Measurements from ENCODE around the gene BCAS4.
"Not testable (repeated sequence)": the region's sequence is repeated elsewhere in the genome, so short reads cannot be mapped to it uniquely, and the experiment has no call there.

The BCAS4 gene

DNA sequence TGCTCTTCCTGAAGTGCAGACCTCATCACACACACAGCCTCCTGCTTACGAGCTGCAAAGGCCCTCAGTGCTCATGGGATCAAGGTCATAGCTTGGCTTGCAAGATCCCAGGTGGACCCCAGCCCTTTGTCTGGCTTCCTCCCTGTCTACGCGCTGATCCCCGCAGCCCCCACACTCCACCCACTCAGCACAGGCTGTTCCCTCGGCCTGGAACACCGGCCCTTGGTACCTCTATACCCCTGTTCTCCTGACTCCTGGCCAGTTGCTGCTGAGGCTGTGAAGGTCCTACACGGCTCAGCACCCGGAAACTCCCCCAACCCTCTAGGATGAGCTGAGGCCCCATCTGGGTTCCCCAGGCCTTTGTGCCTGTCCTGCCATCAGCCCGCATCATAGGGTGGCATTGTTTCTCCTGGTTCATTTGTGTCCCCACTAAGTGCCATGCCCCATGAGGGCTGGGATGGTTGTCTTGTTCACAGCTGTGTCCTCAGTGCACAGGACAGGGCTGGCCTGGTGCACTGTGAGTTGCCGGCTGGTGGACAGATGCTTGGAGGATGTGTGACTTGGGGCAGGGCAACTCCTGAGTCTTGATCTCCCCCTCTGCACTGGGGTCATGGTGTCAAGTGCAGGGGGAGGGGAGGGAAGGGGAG is 79.4 kb downstream of the BCAS4 start:
- no peak for DNase-seq

DNA sequence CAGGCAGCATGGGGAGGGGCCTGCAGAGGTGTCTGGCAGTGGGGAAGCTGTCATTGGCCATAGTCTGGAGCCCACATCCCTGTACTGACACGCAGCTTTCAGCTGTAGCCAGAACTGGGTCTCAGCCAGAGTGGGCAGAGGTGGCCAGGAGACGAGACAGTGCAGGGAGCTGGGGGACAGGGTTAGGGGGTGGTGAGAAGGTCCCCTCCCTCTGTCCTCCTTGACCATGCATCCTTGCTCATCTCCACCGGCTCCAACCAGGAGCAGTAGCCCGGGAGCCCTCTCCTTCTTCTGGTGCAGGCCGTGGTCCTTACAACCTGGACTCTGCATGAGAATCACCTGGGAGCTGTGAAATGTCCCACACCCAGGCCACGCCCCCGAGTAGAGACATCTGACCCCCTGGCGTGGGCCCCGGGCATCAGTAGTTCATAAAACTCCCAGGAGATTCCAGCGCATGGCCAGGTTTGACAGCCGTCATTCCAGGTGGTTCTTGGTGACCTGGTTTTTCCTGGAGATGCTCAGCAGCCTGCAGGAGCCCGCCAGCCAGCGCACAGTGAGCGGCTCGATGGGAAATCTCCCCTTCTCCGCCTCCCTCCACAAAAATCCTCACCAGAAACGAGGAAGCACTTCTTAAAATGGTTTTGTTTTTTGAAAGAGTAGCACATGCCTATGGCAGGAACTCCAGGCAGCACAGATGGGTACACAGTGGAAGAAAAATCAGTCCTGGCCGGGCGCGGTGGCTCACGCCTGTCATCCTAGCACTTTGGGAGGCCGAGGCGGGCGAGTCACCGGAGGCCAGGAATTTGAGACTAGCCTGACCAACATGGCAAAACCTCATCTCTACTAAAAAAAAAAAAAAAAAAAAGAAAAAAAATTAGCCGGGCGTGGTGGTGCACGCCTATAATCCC is 80.2 kb downstream of the BCAS4 start:
- DNase-seq: no peak

DNA sequence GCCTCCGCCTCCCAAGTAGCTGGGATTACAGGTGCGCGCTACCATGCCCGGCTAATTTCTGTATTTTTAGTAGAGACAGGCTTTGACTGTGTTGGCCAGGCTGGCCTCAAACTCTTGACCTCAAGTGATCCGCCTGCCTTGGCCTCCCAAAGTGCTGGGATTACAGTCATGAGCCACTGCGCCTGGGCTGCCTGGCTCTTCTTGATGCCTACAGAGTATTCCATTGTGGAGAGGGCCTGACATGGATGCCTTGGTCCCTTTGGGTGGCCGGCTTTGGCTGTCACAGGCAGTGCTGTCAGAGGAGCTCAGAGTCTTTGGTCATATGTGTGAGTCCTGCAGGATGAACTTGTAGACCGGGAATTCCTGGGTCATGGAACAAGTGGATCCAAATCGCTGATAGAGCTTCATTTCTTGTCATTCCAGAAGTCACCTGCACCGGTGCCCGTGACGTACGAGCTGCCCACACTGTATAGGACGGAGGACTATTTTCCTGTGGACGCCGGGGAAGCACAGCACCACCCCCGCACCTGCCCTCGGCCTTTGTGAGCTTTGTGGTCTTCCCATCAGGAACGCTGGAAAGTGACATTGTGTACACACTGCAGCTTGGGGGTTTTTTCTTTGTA is 81.3 kb downstream of the BCAS4 start:
- no peak for DNase-seq

DNA sequence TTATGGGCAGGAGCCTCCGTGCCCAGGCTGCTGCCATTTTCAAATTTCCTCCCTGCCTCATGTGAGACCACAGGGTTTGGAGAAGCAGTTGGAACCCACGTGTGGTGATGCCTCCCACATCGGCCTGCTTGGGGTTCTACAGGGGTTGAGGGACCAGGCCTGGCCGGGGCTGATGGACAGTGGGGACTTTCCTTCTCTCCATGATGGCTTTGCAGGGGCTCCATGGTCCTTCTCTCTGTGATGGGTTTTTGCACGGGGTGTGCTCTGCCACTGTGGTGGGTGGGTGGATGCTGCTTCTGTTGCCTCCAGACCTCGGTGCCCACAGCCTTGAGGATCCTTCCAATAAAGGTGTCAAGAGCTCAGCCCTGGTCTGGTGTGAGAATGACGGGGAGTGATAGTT is 82.0 kb downstream of the BCAS4 start:
- DNase-seq: no peak

DNA sequence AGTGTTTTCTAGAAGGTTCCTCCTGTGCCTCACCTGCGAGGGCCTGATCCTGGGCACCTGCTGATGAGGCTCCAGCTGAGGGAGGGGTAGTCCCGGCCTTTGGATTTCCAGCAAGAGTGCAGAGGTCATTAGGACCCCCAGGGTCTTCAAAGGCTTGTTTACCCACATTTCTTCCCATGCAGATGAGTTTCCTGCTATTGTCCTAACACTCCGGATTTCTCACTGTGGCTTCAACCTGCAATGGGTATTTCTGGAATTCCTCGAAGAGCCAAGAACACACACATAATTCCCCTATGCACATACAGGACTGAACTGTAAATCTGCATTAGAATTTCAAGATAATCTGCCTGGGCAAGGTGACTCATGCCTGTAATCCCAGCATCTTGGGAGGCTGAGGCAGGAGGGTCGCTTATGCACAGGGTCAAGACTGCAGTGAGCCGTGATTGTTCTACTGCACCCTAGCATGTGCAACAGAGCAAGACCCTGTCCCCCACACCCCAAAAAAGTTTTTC is 82.4 kb downstream of the BCAS4 start:
- DNase-seq: no peak

DNA sequence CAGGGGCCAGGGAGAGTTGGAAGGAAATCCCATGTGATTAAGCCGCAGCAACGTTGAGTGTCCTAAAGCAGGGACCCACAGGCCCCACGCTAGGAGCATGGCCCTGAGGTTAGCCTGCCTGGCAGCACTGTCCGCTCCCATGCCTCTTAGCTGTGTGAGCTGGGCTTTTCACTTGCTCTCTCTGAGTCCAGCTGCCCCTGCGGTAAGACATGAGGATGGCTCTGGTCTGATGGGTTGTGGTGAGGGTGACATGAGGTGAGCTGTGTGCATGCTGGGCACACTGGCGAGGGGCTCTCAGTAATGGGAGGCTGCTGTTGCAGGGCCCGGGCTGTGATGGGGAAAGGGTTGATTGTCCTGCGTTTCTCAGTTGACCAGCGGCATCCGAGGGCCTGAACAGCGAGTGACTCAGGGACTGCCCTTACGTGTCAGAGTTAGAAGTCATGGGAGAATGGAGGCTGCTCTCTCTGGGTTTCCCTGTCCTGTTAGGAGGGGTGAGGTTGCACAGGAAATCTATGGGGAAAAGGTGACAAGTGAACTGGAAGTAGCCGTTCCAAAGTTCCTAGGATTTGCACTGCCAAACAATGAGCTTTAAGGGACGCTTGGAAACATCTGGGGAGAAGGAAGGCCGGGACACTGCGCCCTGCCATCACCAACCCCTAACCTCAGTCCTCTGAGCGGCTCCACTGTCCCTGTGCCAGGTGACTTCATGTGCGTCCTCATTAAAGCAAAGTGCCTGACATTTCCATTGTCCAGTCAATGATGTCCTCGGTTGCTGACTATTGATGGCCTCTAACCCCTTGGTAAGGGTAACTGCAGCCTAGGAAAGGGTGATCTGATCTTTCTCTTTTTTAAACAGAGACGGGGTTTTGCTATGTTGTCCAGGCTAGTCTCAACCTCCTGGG is 85.0 kb downstream of the BCAS4 start:
- DNase-seq: no peak

DNA sequence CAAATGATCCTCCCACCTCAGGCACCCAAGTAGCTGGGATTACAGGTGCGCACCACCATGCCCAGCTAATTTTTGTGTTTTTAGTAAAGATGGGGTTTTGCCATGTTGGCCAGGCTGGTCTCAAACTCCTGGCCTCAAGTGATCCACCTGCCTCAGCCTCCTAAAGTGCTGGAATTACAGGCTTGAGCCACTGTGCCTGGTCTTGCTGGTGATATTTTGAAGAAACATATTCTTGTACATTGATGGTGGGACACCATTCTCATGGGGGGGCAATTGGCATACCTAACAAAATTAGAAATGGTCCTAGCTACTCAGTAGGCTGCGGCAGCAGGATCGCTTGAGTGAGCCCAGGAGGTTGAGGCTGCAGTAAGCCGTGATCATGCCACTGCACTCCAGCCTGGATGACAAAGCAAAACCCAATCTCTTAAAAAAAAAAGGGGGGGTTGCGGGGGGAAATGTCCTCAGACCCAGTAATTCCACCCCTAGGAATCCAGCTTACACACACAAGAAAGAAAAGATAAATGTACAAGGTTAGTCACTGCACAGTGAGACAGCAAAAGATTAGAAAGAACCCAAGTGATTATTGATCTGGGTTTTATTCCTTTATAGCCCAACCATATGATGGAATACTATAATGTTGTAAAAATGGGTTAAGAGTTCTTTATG is 87.0 kb downstream of the BCAS4 start:
- not testable (repeated sequence) for DNase-seq

DNA sequence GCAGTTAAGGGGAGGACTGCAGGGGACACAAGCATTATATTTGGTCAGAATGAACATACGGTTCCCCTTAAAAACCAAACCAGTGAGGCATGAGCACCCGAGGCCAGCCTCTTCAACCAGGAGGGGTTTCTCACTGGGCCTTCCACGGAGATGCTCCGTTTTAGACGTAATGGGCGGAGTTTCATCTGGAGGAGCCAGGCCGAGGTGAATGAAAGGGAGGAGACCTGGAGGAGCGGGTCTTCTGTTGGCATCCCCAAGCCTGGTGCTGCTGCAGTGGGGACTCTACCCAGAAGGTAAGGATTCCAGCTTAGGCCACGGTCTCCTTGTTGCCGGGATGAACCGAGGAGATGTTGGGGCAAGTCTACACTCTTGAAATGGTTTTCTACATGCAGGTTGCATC is 89.0 kb downstream of the BCAS4 start:
- no peak for DNase-seq

DNA sequence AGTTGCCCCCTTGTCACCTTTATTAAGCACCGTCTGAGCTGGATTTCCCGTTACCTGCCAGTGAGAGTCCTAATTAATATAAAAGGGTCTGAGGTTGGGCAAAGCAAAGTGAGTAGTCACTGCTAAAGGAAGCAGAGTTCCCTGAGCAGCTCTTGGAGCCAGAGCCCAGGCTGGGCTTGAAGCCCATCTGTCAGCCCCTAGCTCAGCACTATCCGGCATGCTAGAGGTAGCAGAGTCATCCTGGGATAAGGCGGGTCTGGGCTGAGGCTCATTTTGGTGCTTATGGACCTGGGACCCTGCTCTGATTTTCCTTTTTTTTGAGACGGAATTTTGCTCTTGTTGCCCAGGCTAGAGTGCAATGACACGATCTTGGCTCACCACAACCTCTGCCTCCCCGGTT is 90.2 kb downstream of the BCAS4 start:
- no peak for DNase-seq

DNA sequence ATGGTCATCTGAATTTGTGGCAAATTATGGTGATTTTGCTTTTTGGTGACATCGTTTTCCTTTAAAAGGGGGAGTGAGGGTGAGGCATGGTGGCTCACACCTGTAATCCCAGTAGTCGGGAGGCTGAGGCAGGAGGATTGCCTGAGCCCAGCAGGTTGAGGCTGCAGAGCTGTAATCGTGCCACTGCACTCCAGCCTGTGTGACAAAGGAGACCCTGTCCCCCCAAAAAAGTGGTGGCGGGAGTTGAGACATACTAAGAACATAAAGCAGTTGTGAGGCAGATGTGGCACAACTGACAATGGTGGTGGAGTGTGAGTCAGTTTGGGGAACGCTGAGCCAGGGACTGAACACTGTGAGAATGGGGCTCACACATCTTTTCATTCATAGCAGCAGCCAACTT is 90.9 kb downstream of the BCAS4 start:
- DNase-seq: no peak

DNA sequence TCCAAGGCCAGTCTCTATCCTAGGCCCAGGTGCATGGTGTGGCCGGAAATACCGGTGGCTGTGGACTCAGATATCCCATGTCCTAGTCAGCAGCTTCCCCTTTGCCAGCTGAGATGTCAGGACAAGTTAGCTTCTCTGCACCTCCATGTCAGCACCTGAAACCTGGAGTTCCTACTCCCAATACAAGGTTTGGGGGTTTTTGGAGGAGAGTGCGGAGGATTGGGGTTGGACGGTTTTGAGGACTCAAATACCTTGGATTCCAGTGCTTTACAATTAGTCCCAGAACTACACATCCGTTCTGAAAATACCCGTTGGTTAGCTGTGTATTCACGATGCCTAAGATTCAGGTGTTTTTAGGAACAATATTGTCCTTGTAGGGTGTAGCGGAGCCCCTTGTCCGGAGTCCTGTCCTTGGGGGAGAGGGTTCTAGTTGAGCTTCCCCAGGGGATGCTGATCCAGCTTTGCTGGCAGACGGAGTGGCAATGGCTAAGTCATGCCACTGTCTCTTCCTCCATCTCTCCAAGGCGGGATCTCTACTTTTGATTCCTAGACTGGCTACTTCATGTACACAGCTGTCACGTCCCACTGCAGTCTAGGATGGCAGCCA is 91.4 kb downstream of the BCAS4 start:
- no peak for DNase-seq

DNA sequence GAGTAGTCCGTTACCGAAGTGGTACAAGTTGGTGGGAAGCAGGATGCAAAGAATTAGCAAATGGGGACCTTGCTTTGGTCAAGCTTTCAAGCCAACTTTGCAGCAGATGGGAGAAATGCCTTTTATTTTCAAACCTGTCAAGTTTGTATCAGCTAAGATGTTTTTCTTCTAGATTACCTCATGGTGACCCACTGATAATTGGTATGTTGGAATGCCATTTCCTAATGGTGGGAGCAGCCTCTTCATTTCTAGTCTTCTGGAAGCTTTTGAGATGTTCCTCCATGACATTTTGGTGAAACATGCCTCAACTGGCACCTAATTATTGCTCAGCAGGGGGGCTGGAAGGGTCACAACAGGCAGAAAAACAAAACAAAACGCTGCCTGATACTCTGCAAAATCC is 92.7 kb downstream of the BCAS4 start:
- DNase-seq: no peak

DNA sequence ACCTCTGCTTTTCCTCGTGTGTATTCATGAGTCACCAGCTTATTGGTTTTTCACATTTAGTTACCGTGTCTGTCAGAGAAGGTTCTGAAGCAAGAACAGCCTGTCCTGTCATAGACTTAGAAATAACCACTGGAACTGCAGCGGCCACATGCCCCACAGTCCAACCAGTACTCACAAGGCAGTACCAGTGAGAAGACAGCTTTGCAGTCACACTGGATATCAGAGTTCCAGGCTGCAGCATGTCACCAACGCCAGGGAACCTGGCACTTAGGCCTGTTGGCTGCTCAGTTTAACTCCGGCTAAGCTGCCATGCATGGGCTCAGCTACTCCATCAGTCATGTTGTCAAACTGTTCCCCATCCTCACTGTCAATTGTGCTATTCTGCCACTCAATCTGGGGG is 96.3 kb downstream of the BCAS4 start:
- no peak for DNase-seq

DNA sequence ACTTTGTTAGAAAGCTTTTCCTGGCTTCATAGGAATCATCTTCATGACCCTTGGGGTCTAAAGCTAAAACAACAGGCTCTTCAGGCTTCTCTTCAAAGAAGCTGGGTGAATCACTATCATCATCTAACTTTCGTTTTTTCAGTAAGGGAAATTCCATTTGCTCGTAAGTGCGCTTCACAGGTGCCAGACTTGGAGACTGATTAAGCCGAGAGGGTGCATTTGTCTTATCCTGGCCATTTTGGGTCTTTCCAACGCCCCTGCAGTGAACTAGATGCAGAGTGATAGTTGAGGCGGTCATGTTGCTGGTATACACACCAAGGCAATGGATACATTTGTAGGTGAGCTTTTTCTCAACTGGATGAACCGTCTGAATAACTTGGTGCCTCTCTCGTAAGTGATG is 97.5 kb downstream of the BCAS4 start:
- no peak for DNase-seq

DNA sequence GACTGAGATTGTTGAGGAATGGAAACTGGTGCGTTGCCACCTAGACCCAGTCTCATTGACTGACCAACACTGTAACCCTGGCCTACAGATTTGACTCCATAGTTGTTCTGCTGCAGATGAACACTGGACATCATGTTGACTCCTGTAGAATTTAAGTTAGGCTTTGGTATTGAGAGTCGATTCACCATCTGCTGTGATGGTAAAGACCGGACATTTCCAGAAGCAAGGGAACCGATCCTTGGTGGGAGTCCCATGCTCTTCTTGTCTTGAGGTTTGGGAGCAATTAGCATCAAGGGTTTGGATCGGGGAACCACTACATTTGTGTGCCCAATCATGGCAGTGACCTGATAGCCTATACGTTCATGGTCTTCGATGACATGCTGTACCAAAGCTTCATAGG is 98.8 kb downstream of the BCAS4 start:
- no peak for DNase-seq

DNA sequence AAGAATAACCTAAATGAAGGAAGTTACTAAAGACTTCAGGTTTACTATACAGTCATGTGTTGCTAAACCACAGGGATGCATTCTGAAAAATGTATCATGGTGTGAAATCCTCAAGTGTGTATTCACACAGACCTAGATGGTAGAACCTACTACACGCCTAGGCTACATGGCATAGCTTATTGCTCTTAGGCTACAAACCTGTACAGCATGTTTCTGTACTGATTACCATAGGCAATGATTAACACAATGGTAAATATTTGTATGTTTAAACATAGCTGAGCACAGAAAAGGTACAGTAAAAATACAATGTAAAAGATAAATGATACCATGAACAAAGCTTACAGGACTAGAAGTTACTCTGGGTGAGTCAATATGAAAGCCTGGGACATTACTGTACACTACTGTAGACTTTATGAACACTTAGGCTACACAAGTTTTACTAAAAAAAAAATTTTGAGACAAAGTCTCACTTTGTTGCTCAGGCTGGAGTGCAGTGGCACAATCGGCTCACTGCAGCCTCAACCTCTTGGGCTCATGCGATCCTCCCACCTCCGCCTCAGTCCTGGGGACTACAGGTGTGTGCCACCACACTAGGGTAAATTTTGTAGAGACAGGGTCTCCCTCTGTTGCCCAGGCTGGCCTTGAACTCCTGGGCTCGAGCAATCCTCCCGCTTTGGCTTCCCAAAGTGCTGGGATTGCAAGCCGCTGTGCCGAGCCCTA is 100.4 kb downstream of the BCAS4 start:
- no peak for DNase-seq

DNA sequence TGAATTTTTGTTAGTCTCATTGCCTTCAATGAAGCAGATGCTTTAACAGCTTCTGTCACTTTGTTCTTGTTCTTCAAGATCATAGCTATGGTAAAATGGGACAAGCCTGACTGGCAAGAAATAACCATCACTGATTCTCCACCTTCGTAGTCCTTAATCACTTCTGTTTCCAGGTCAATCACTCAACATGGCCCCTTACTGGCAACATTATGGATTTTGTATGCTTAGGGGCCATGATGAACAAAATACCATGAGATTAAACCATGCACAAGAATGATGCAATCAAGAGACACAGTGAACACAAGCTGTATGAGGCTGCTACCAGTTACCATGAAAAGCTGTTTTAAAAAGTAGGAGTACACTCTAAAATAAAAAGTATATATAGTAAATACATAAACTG is 103.6 kb downstream of the BCAS4 start:
- no peak for DNase-seq

DNA sequence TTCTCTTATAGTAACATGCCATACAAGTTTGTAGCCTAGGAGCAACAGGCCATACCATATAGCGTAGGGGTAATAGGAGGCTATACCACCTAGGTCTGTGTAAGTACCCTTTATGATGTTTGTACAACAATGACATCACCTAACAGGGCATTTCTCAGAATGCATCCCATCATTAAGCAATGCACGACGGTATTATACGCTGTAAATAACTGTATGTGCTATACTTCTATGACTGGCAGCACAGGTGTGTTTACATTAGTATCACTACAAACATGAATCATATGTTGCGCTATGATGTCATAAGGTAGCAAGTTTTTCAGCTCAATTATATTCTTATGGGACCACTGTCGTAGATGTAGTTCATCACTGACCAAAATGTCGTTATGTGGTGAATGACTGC is 105.4 kb downstream of the BCAS4 start:
- DNase-seq: no peak

DNA sequence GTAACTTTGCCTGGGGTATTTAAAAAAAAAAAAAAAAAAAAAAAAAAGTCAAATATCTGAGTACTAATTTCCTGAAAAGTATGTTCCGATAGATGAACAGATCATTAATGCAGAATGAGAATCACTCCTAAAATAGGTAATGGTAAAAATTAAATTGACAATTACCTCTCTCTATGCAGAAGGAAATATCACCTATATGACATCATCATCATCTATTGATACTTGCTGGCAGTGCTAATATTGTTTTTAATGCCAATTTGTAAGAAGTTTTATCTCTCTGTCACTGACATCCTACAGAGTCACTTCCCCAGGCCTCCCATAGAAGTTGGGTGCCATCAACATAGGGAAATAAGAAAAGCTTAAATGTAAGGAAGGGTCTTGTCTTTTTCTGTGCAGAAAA is 106.4 kb downstream of the BCAS4 start:
- no peak for DNase-seq

Measured in hypothalamus (tissue), 51 donors.